ENCODE measurements around the gene SIRPA.

SIRPA gene

DNA sequence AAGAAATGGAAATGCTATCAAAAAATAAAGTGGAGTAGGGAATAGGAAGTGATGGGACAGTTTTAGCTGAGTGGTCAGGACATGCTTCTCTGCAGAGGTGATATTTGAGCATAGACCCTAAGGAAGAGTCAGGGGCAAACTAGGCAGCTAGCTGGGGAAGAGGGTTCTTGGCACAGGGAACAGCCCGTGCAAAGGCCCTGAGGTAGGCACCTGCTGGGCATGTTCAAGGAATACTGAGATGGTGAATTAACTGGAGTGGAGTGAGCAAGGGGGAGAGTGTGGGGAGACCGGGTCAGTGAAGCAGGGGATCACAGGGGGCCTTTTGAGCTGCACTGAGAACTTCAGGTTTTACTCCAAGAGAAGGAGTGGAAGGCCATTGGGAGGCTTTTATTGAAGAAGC, 7.5 kb upstream of the SIRPA start:
- DNase-seq (ENCODE audit: low read depth in 2 of 2): no peak

DNA sequence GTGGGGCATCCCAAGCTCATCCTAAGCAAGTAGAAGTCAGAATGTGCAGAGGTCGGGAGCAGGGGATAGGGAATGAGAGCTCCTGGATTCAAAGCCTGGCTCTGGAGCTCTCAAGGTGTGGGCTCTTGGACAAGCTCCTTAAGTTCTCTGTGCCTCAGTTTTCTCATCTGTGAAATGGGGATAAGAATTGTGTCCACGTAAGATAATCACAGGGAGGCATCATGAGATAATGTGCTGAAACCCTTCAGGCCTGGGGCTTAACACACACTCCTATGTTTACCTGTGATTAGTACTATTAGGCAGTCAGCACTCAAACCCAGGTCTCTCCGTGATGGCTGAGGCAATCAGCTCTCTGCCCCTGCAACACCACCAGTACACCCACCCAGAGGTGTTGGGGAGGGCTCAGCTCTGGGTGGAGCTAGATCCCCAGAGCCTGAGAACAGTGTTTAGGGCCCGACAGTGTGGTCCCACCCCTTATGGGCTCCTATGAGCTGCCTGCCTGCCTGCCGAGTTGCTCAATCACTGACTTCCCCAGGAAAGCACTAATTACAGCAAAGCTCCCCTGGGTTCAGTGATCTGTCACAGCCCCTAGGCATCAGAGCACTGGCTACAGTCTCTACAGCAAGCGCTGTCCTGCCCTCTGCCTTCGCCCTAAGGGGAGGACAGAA, 6.3 kb upstream of the SIRPA start:
- DNase-seq (ENCODE audit: low read depth in 2 of 2): no peak

DNA sequence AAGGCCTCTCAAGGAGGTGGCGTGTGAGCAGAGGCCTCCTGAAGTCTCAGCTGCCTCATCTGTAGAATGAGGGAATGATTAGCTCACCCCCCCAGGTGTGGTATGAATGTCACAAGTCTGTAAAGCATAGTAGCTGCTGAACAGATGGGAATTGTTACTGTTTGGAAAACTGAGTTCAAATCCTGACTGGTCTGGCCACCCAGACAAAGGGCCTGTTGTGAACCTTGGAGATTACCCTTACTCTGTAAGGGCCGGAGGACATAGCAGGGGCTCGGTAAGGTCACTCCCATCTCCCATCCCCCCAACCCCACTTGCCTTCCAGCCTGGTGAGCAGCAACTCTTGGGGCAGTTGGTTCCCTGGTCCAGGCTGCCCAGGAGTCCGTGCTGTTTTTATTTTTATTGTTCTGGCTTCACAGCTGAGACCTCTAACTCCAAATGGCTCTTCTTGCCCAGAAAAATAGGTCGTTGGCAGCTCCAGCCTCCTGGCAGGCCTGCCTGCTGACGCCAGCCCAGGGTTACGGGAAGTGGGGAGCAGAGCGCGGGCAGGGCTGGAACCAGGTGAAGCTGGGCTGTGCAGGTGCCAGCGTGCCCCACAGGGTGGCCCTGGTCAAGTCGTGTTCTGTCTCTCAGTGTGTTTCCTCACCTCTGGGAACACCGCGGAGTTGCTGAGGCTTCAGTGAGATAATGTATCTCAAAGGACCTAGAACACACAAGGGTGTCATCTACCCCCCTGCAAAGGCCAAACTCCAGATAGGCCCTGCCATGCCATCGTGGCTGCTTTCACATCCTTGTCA, 4.5 kb upstream of the SIRPA start:
- DNase-seq (ENCODE audit: low read depth in 2 of 2): no peak

- DNase-seq (ENCODE audit: low read depth in 2 of 2): no peak
These were observed 3.7 kb upstream of the SIRPA start for GRCh38 chr20:1891263-1892118.

- no peak for DNase-seq (ENCODE audit: low read depth in 2 of 2)
These were observed 3.2 kb upstream of the SIRPA start for GRCh38 chr20:1892119-1892385.

GRCh38 chr20:1893721-1894470, 1.3 kb upstream of the SIRPA start:
- no peak for DNase-seq (ENCODE audit: low read depth in 2 of 2)

- DNase-seq (ENCODE audit: low read depth in 2 of 2): no peak
These were observed 696 bp upstream of the SIRPA start for GRCh38 chr20:1894471-1894950.

GRCh38 chr20:1895674-1896483, 672 bp downstream of the SIRPA start:
- no peak for DNase-seq (ENCODE audit: low read depth in 2 of 2)

DNA sequence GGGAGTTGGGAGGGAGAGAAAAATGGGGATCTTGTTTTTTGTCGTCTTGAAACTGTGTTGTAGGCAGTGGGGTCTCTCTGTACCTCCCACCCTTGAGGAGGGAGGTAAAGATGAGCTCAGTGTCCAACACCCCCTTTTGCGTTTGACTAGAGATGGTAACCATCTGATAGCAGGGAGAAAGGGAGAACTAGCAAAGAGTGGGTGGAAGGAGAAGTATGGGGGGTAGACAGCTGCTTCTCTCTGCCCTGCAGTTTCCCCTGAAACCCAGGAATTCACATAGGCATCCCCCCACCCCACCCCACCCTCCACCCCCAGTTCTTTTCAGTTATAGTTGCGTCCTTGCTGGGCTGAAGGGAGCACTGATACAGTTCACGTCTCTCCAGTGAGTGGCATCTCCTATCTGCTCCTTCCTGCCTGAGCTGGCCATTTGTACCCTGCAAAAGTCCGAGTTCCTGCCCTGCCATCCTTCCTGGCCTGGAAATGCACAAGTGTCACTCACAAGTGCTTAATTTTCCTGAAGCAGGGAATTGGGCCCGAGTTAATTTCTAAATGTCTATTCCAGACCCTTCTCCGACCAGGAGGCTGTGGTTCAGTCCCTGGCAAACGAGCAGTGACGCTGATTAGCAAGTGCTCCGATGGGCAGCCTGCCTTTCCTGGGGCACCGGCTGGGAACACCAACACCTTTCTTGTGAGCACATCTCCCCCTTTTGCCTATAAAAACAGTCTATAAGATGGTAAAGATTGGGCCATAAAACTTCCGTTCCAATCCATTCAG, 1.5 kb downstream of the SIRPA start:
- no peak for DNase-seq (ENCODE audit: low read depth in 2 of 2)

DNA sequence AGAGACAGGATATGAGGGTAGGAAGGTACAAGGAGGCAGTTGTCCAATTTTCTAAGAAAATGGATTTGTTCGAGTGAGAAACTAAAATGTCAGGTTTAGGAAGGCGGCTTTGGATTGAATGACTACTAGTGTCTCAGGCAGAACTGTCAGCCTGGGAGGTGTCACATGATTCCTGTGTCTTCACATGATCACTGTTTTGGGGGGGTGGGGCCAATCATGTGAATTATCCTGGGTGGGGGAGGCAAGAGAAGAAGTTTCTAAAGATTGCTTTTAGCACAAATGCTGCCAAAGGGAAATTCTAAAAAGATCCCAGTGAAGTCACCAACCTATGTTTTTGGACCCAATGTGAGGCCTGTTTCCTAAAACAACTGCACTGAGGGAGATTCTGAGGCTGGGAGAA, 2.3 kb downstream of the SIRPA start:
- DNase-seq (ENCODE audit: low read depth in 2 of 2): no peak

DNA sequence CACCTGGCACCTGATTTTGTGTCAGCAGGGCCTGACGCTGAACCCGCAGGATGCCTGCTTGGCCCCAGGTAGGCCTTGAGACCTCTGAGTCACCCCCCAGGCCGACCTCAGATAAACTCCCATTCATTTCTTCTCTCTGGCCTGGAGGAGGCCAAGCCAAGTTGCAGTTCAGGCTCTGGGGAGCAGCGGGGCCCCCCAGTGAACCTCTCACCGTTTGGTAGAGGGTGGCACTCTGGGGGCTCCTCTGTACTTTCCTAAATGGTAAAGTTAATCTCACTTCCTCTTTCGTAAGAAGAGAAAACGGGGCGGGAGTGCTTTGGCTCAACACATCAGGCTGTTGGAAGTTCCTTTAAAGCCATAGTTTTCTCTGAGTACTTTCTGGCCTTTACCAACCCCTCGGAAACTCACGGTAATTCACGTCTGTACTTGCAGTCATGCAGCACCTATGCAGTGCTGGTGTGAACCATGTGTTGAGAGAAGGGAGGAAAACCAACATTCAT, 2.8 kb downstream of the SIRPA start:
- DNase-seq (ENCODE audit: low read depth in 2 of 2): no peak

DNA sequence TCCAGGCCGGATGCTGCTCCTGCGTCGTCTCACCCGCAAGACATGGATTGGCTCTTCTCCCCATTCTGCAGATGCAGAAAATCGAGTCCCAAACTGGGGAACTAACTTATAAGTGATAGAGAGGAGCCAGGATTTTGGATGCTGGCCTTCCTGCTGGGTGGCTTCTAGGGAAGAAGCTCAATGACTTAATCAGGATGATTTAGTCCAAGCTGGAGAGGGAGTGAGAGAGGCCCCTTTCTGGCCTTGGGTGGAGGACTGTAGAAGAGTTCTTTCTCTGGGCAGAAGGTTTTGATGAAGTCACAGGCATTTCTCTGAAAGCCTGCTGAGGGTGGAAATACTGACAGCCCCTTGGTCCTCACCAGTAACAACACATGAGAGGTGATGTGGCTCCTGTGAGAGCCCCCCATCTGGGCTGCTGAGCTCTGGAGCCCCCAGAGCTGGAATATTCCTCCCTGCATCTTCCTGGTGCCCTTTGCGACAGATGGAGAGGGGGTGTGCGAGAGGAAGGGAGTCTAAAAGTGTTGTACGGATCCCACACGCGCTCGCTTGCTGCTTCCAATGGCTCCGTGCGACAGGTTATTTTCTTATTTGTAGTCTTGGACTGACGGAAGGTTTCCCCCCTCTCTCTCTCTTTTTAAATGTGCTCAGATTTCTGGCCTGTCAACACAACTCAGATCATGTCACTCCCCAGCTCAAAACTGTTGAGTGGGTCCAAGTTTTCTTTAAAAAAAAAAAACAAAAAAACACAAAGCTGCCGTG, 3.5 kb downstream of the SIRPA start:
- DNase-seq (ENCODE audit: low read depth in 2 of 2): no peak

- no peak for DNase-seq (ENCODE audit: low read depth in 2 of 2)
These were observed 4.0 kb downstream of the SIRPA start for GRCh38 chr20:1899241-1899525.

DNA sequence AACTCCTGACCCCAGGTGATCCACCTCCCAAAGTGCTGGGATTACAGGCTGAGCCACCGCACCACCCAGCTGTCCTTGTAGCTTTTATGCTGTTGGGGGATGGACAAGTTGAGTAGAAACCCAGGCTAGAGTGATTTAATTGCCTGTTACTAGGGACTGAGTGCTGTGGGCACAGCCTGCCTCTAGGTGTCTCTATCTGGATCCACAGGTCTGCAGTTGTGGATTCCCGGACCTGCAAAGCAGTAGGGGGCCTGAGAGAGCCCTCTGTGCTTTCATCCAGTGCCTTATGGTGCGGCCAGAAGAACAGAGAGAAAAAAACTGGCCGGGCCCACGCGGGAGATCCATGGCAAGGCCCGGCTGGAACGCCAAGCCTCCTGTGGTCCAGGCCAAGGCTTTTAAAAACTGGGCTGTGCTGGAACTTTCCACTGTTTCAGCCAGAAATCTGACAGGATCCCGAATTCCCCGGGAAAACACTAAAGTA, 5.2 kb downstream of the SIRPA start:
- no peak for DNase-seq (ENCODE audit: low read depth in 2 of 2)

GRCh38 chr20:1901704-1902103, 6.5 kb downstream of the SIRPA start:
- DNase-seq (ENCODE audit: low read depth in 2 of 2): no peak

- DNase-seq (ENCODE audit: low read depth in 2 of 2): no peak
These were observed 7.0 kb downstream of the SIRPA start for GRCh38 chr20:1902188-1902587.

- no peak for DNase-seq (ENCODE audit: low read depth in 2 of 2)
These were observed 8.9 kb downstream of the SIRPA start for GRCh38 chr20:1904135-1904534.

DNA sequence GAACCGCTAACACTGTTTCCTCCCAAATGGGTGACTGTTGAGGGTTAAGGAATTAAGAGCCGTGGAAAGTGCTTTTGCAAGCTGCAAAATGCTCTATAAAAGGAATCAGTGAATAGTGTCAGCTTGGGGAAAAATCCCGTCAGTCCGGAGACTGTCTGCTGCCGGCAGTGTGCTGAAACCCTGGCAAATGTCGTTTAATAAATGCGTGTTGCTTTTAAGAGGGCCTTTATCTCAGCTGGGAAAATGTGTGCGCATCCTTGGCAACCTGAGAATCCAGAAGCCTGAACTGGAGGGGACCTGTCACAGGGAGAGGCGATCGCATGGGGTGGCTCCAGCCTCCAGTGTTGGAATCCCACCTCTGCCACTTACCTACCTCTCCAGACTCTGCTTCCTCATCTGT, 9.8 kb downstream of the SIRPA start:
- DNase-seq (ENCODE audit: low read depth in 2 of 2): no peak

DNA sequence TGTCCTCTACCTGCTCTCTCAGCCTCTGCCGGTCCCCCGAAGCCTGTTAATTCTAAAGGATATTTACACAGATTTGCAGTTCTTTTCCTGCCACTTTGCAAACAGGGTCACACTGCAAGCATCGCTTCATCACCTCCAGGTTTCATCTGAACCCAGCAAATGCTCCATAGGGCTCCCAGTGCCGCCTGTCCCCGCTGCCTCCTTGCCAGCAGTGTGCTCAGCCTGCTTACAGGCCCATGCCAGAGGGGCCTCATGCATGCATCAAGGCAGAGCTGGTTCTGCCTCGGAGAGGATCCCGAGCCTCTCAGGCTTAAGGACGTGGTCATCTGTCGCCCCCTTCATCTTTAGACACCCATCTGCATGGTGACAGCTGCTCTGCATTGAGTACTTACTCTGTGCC, 10.5 kb downstream of the SIRPA start:
- DNase-seq (ENCODE audit: low read depth in 2 of 2): no peak
